HG02870 (cell line): ENCODE data around the gene RFC2.

Experiments
- ATAC-seq: cut with Tn5 transposase; IDR thresholded peaks from one replicate; pipeline ENCODE4 v1.9.1; 2021; ENCODE audit warnings: mild to moderate bottlenecking, moderate library complexity; ENCODE audit not compliant: unreplicated experiment

RFC2 gene

DNA sequence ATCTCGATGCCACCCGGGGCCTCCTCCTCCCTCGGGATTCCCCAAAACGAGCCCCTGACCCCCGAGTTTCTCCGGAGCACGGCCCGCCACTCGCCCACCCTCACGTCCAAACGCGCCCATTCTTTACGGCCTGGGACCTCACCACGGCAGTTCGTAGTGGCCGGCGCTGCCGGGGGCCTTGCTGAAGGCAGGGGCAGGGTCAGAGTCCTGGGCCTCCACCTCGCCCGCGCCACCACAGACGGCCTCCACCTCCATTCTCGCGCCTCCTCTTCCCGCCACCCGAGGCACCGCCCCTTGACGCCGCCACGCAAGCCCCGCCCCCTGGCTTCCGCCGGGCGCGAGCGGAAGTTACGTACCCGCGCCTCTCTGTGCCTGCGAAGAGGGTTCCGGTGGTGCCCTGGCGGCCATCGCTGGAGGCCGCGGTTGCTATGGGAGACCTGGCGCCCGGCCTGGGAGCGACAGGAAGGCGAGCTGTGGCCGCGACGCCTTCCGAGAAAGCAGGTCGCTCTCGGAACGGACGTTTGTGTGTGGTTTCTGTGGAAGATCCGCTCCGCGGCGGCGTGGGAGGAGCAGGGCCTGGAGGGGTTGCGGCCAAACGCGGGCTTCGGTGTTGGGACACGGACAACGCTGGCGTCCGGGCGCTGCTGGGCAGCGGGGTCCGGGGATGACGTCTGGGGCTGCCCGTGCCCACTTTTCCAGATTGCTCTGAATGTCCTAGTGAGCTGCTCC is at the start of gene RFC2:
RFC2 (minus strand) TSS at position 271 of the 729 bp plus-strand sequence; CDS start at position 255, 16 bp downstream.
- ATAC-seq: peak; percentile 84

DNA sequence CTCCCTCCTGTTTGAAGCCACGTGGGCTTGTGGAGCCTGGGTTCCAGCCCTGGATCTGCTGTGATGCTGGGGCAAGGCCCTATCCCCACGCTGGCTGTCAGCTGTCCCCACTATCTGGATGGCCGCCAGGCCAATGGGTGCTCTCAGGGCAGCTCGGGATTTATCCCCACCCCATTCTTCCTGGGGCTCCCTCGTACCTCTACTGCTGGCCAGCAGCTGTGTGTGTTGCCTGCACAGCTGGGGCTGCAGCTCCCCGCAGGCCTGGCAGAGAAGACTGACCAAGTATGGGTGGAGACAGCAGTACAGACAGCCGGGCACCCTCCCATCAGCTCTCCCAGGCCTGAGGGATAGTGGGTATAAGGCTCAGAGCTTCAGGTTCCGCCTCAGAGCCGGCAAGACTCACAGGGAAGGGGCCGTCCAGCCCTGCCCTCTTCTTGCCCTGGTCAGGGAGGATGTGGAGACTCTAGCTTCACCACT is 48.6 kb upstream of the RFC2 start:
- no peak for ATAC-seq

- no peak for ATAC-seq
These were observed 46.7 kb upstream of the RFC2 start for GRCh38 chr7:74300926-74301325.

DNA sequence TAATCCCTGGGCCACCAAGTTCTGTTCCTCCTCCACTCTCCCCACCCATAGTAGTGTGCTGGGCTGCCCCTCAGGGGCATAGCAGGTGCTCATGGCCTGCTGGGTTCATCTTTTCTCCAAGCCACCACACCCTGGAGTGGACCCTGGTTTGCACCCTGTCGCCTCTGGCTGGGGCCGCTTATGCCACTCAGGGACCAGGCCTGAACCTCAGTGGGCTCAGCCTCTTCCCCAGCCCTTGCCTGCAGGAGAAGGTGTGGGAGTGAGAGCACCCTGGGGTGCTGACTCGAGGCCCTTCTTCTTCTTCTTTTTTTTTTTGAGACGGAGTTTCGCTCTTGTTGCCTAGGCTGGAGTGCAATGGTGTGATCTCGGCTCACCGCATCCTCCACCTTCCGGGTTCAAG is 45.2 kb upstream of the RFC2 start:
- no peak for ATAC-seq

GRCh38 chr7:74297516-74298233 is 43.5 kb upstream of the RFC2 start:
- no peak for ATAC-seq

DNA sequence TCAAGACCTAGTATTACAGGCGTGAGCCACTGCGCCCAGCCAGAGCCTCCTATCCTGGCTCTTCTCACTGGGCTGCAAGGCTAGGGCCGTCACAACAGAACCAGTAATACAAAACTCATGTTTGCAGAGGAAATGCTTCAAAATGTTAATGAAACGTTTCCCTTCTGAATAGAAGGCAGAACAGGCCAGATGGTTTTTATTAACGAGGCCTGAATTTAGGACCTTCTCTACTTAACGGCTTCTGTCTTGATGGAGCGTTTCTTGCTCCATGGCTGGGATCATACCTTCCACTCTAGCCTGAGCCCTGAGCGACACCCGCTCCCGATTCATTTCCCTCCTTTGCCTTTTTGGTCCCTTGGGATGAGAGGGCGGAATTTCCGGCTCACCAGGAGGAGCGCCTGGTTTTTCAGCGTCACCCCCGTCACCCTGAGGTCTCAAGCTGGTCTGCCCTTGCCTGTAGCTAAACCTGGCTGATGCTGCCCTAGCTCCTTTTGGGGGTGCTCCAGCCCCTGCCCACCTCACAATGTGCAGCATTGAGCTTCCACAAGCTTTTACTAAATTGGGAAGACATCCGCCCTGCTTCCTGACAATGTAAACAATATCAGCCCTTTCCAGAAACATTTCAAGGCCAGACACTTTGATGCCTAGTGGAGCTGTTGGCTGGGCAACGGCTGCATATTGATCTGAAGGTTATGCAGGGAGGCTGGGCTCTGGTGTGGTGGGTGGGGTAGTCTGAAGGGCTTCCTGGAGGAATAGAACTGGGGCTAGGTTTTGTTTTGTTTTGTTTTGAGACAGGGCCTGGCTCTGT is 40.2 kb upstream of the RFC2 start:
- ATAC-seq: no peak

DNA sequence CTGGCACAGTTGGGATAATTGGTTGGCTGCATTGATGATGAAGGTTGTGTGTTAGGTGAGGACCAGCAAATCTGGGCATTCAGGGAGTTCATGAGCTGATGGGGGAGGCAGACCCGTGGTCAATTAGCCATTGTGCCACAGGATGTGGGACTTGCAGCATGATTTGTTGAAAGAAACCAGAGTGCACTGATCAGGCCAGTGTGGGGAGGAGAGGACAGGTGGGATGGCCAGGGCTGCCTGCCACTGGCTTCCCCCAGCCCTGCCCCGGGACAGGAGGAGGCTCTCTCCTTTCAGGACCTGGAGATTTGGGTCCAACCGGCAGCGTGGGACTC is 39.3 kb upstream of the RFC2 start:
- no peak for ATAC-seq

- no peak for ATAC-seq
These were observed 38.8 kb upstream of the RFC2 start for GRCh38 chr7:74292757-74293576.

DNA sequence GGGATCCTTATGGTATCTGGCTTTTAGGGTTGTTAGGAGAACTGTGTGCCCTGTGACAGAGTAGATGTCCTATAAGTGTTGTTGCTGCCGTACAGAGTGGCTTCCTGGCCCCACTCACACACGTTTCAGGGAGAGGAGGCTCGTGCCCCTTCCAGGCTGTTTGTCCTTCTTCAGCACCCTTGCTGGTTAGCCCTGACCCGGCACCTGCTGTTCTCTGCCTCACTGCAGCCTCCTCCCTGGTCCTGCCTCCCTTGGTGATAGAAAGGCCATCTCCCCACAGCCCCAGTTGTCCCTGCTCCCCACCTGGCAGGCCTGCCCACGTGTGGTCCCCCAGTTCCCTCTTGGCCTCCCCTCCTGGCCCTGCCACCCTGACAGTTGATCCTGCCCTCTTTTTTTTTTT is 37.3 kb upstream of the RFC2 start:
- ATAC-seq: no peak

DNA sequence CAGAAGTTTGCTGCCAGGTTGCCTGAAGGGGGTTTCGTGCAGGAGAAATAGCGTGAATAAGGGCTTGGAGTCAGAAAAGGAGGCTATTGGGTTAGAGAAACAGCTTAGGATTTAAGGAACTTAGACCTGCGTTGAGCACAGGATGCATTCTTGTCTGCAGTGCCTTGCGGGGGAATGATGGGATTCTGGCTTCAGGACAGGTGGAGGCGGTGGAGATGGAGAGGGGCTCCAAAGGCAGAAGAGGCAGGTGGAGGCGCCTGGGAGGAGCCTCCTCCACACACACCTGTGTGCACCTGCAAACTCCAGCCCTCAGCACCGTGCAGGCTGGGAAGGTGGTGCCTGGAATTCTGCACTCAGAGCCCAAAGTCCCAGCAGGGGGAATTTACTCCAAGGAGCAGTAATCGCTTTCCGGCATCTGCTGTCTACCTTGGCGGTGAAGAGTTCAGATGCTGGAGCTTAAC is 36.8 kb upstream of the RFC2 start:
- no peak for ATAC-seq

DNA sequence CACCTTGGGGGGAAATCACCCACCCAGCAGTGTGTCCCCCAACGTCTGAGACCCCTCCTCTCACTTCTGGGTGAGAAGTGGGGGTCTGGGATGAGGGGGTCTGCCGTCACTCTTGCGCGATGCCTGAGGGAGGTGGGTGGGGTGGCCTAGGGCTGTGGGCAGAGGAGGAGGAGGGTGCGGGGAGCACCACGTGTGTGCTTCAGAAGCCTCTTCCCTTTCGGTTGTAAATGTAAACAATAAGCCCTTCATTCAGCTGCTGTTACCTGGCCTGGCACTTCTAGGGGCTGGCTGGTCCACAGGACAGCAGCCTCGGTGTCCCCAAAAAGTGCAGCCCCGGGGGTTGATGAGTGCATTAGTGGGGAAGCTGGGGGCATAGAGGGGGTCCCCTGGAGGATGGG is 36.4 kb upstream of the RFC2 start:
- ATAC-seq: no peak

- no peak for ATAC-seq
These were observed 35.7 kb upstream of the RFC2 start for GRCh38 chr7:74289659-74290552.

DNA sequence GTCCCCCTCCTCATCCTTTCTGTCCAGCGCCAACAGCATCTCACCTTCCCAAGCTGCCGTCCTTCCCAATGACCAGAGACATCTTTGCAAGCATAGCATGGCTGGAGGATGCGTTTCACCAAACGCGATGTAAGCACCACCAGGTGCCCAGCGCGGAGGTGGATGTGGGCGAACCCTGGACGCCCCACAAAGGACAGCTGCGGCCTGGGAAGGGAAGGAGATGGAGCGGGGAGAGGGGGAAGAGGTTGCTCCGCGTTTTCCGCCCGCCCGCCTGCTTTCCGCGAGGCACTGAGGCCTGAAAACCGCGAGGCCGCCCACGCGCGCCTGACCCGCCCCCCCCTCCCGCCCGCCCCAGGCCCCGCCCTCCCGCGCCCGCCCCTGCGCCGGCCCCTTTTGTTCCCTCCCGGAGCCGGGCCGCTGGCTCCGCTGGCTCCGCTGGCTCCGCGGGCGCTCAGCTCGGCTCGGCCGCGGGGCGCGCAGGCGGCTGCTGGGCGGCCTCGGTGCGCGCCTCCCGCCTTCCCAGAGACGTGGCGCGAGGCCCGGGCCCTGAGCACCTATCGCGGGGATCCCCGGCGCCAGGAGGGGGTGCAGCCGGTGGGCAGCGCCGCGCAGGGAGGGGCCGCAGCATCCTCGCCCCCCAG is 34.9 kb upstream of the RFC2 start, which contains the start of gene CLIP2:
CLIP2 (plus strand) TSS at position 390 of the 641 bp plus-strand sequence. CDS start 28,140 bp downstream, outside the sequence.
- no peak for ATAC-seq

- no peak for ATAC-seq
These were observed 34.1 kb upstream of the RFC2 start for GRCh38 chr7:74288034-74288881.

DNA sequence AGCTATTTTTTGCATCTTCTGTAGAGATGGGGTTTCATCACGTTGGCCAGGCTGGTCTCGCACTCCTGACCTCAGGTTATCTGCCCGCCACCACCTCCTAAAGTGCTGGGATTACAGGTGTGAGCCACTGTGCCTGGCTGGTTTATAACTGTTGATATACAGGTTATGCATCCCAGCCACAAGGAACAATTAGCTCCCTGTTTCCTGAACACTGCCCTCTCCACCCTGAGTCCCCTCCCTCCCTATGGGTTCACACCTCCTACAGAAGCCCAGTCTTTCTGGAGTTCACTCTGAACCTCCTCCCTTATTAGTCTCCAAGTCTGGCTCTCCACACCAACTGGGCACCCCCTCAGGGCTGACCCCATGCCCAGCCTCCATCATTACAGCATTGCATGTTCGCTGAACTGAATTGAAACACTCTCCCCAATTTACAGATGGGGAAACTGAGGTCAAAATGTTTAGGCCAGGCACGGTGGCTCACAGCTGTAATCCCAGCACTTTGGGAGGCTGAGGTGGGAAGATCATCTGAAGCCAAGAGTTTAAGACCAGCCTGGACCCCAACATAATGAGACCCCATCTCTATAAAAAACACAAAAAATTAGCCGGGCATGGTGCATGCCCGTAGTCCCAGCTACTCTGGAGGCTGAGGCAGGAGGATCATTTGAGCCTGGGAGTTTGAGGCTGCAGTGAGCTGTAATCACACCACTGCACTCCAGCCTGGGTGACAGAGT is 33.3 kb upstream of the RFC2 start:
- no peak for ATAC-seq

DNA sequence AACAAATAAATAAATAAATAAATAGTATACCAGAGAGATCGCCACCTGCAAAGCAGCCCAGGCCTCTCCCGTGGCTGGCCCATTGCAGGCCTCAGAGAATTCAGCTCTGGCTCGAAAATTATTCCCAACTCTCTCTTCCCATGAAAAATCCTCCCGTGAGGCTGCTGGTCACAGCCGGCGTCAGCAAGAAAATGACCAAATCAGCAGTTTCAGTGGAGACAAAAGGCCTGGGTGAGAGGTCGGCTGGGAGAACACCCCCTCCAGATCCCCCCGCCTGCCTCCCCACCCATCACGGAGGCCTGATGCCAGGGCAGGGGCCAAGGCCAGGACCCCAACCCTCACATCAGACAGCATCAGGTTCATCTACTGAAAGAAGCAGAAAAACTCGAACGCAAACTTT is 31.9 kb upstream of the RFC2 start:
- ATAC-seq: no peak

DNA sequence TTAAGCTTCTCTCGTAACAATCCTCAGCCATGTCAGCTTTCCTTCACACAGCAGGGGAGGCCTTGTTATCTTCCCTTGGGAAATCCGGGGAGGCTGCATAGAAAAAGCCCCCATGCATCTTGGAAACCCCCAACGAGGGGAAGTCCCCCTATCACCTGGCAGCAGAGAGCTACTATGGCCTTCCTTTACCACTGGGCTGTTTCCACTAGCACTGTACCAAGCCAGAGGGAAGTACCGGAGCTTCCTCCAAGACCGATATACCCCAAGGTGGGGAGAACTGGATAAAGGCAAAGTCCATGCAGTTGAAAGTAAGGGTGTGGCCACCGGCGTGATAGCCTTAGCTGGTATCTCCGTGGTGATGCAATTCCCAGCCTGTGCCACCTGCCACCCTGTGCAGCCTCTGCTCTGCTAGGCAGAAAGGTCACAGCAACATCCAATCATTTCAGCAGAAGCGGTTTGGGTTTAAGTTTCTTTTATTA is 30.6 kb upstream of the RFC2 start:
- ATAC-seq: no peak
